Ecto neural progenitor cell (in vitro differentiated cells): ENCODE measurements around the gene WFDC10B.
"Not testable (repeated sequence)": the region's sequence is repeated elsewhere in the genome, so short reads cannot be mapped to it uniquely, and the experiment has no call there.

Source experiments
- DNase-seq: peaks from one replicate; pipeline ENCODE4 v3.0.0-alpha.2; 2018; ENCODE audit warnings: low spot score

Gene WFDC10B

GRCh38 chr20:45647441-45648050 lies 57.3 kb downstream of the WFDC10B start:
- no peak for DNase-seq

GRCh38 chr20:45646875-45647274 lies 57.9 kb downstream of the WFDC10B start:
- no peak for DNase-seq

- DNase-seq = not testable (repeated sequence)
Measured at GRCh38 chr20:45645869-45646268, 59.0 kb downstream of the WFDC10B start.

- not testable (repeated sequence) for DNase-seq
Measured at GRCh38 chr20:45641076-45641475, 63.7 kb downstream of the WFDC10B start.

DNA sequence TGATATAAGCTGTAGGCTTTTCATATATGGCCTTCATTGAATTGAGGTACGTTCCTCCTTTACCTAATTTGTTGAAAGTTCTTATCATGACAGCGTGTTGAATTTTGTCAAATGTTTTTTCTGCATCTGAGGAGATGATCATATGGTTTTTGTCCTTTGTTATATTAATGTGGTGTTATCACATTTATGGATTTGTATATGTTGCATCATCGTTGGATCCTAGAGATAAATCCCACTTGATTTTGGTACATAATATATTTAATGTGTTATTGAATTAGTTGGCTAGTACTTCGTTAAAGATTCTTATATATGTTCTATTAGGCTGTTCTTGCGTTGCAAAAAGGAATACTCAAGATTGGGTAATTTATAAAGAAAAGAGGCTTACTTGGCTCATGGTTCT lies 65.1 kb downstream of the WFDC10B start:
- no peak for DNase-seq

DNA sequence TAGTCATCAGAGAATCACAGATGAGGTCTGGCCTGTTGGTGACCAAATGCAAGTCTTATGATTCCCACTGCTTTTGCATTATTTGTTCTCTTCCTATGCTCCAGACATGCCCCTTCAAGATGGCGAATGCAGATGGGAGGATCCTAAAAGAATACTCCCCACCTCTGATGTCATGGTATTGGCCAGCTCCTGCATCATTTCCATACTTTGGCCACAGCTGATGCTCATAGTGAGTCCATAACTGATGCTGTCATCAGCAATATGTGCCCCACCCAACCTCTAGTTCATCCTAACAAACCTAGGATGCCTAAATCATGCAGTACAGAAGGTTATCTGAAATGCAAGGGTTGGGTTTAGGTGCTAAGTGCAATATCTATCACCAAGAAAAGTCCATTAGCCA lies 68.3 kb downstream of the WFDC10B start:
- DNase-seq = no peak
